Astrocyte of the spinal cord (primary cell): ENCODE data around the gene FBLN2.

Source experiments
- DNase-seq: peaks from one replicate; pipeline ENCODE4 v3.0.0; 2011; ENCODE audit warnings: low read depth, low spot score
- H3K4me3 ChIP-seq: 2 replicates; pipeline ENCODE4 v1.5.1; 2011; ENCODE audit warnings: low read depth, mild to moderate bottlenecking, low read length, moderate library complexity
- in situ Hi-C: cut with HindIII; loops from 2 replicates; pipeline ENCODE4 v1.10.0; 2017; ENCODE audit warnings: low sequenced_read_pairs
- TF ChIP-seq, protein P1 (sequence below): IDR thresholded peaks from 2 replicates; pipeline ENCODE4 v1.5.1; 2012; ENCODE audit warnings: low read depth, mild to moderate bottlenecking, low read length, inconsistent platforms

Gene FBLN2

GRCh38 chr3:13654330-13655060 is 105.6 kb downstream of the FBLN2 start:
- H3K4me3 ChIP-seq: no peak overlapping the region
- DNase-seq: no peak
- TF ChIP-seq, protein P1, sequence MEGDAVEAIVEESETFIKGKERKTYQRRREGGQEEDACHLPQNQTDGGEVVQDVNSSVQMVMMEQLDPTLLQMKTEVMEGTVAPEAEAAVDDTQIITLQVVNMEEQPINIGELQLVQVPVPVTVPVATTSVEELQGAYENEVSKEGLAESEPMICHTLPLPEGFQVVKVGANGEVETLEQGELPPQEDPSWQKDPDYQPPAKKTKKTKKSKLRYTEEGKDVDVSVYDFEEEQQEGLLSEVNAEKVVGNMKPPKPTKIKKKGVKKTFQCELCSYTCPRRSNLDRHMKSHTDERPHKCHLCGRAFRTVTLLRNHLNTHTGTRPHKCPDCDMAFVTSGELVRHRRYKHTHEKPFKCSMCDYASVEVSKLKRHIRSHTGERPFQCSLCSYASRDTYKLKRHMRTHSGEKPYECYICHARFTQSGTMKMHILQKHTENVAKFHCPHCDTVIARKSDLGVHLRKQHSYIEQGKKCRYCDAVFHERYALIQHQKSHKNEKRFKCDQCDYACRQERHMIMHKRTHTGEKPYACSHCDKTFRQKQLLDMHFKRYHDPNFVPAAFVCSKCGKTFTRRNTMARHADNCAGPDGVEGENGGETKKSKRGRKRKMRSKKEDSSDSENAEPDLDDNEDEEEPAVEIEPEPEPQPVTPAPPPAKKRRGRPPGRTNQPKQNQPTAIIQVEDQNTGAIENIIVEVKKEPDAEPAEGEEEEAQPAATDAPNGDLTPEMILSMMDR: no peak
- in situ Hi-C loops: no loop called here

DNA sequence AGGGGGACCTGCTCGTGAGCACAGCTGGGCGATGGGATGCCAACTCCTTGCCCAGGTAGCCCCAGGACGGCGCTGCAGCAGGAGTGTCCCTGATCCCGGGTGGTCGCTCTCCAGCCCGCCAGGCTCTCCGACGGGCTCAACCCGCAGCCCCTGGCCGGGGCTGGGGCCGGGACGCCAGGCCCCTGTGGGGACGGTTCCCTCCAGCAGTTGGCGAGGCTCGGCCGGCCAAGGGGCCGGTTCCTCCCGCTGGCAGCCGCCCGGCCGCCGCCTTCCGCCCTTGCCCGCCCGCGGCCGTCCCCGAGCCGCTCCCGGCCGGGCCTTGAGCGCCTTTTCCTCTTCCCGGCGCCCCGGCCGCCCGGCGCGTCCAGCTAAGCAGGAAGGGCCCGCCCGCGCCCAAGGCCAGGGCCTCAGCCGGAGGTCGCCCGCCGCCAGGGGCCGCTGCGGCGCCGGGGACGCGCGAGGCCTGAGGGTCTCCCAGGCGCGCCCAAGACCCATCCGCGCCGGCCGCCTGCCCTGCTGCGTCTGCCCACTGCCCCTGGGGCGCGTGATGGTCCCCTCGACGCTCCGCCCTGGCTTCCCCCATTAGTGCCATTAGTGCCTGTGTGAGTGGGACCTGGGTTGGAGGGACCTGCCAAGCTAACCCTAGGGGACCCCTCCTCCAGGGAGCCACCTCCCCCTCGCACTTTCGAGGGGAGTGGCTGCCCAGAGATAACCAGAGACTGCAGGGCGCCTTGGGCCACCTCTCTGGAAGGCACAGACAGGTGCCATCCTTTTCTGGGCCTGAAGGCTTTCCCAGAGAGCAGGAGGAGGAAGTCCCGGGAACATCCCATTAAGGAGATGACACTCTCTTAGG is 106.4 kb downstream of the FBLN2 start:
- DNase-seq: no peak
- TF ChIP-seq, protein P1: peak; percentile 18
- in situ Hi-C loops: no loop called here
- H3K4me3 ChIP-seq: no peak overlapping the region

GRCh38 chr3:13656584-13657301 is 107.8 kb downstream of the FBLN2 start:
- no peak for DNase-seq
- in situ Hi-C loops: no loop called here
- no peak overlapping the region for H3K4me3 ChIP-seq
- TF ChIP-seq, protein P1: no peak

GRCh38 chr3:13657660-13658435 is 108.9 kb downstream of the FBLN2 start:
- peak; percentile 15 for DNase-seq
- in situ Hi-C loops: no loop called here
- H3K4me3 ChIP-seq: no peak overlapping the region
- TF ChIP-seq, protein P1: peak; percentile 87

DNA sequence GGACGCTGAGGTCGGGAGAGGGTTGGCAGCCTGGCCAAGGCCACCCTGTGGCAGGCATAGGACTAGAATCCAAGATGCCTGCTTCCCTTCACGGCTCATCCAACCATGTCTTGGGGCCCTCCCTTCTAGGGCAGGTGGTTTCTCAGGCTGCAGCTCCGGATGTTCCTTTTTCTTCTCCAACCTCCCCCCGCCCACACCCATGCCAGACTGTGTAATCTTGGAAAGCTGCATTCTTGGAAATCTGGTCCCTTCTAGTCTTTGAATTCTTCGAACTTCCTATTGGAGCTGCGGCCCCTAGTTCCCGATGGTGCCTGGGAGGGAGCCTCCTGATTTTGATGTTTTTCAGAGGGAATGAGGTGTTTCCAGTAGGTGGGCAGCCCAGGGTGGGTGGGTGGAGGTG is 109.8 kb downstream of the FBLN2 start:
- DNase-seq: no peak
- no peak overlapping the region for H3K4me3 ChIP-seq
- TF ChIP-seq, protein P1: no peak
- in situ Hi-C loops: no loop called here
